Measurements from ENCODE around the gene RASD2. TPM values are rescaled to one million over a fixed set of nuclear protein-coding genes. Genes with fewer than 3 reads are reported as not detected.

RASD2 gene
- total RNA-seq, 6 experiments from 2014 or later = not detected

- H3K9me3 Mint-ChIP-seq = no peaks in the 10 kb centered on the region
- H3K36me3 Mint-ChIP-seq (ENCODE audit: low read depth) = no peaks in the 10 kb centered on the region
These were observed 14.2 kb upstream of the RASD2 start for GRCh38 chr22:35526333-35526979.

DNA sequence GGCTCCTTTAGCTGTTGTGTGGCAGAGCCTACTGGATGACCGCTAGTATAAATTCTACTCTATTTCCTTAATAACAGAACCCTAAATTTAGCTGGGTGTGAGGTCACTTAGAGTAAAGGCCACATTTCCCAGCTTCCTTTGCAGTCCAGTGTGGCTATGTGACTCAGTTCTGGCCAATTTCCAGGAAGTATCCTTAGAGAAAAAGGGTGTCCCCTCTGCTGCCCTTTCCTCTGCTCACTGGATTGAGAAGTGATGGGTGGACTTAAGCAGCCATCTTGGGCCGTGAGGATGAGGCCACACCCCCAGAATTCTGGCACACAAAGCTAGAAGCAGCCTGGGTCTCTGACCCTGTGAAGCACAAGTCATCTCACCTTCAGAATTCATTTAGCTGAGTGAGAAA is 11.7 kb upstream of the RASD2 start:
- TF ChIP-seq CTCF (IDR thresholded peaks at IDR 0.05) = no peak
- H3K27me3 Mint-ChIP-seq (ENCODE audit: insufficient read depth) = peaks cover 19% of the 10 kb centered on the region
- no peak overlapping the region for H3K27ac Mint-ChIP-seq
- no peaks in the 10 kb centered on the region for H3K9me3 Mint-ChIP-seq
- DNase-seq = no peak
- no peak overlapping the region for H3K4me3 Mint-ChIP-seq
- H3K36me3 Mint-ChIP-seq (ENCODE audit: low read depth) = no peaks in the 10 kb centered on the region
- H3K4me1 Mint-ChIP-seq (ENCODE audit: low read depth) = no peaks in the 10 kb centered on the region

More at GRCh38 chr22:35526333-35526979, 14.2 kb upstream of the RASD2 start:
- Mint-ChIP-seq H3K4me1 (ENCODE audit: low read depth) (peaks cover 8% of the 10 kb centered on the region; the same call in 1 of the 2 replicates), H3K4me3 (no peak overlapping the region), H3K27me3 (ENCODE audit: insufficient read depth) (peaks cover 25% of the 10 kb centered on the region), H3K27ac (no peak overlapping the region)
- no peak for DNase-seq
- TF ChIP-seq CTCF (IDR thresholded peaks at IDR 0.05) = no peak

GRCh38 chr22:35530700-35531099 is 9.9 kb upstream of the RASD2 start:
- no peaks in the 10 kb centered on the region for H3K36me3 Mint-ChIP-seq (ENCODE audit: low read depth)
- DNase-seq = no peak
- H3K4me3 Mint-ChIP-seq = no peak overlapping the region

DNA sequence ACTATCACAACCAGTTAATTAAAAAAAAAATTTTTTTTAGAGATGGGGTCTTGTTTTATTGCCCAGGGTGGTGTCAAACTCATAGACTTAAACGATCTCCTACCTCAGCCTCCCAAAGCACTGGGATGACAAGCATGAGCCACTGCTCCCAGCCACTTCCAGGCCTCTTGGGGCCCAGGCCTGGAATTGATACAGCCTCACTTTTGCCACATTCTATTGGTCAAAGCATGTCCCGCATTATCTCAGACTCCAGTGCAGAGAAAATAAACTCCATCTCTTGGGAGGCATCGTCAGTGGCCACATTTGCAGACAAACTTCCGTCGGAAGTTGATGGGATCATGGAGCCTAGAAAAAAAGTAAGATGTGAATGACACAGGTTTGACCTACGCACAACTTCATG is 9.4 kb upstream of the RASD2 start:
- no peak for TF ChIP-seq CTCF (IDR thresholded peaks at IDR 0.05)
- Mint-ChIP-seq H3K4me1 (ENCODE audit: low read depth) (no peaks in the 10 kb centered on the region), H3K4me3 (no peak overlapping the region), H3K9me3 (no peaks in the 10 kb centered on the region), H3K27me3 (ENCODE audit: insufficient read depth) (peaks cover 20% of the 10 kb centered on the region), H3K36me3 (ENCODE audit: low read depth) (no peaks in the 10 kb centered on the region), H3K27ac (no peak overlapping the region)
- DNase-seq = no peak

More at GRCh38 chr22:35530700-35531099, 9.9 kb upstream of the RASD2 start:
- no peak for TF ChIP-seq CTCF (IDR thresholded peaks at IDR 0.05)
- H3K9me3 Mint-ChIP-seq = no peaks in the 10 kb centered on the region
- peaks cover 22% of the 10 kb centered on the region for H3K27me3 Mint-ChIP-seq (ENCODE audit: insufficient read depth)
- no peaks in the 10 kb centered on the region for H3K4me1 Mint-ChIP-seq (ENCODE audit: low read depth)
- H3K27ac Mint-ChIP-seq = no peak overlapping the region

- H3K27ac Mint-ChIP-seq = no peak overlapping the region
- TF ChIP-seq CTCF (IDR thresholded peaks at IDR 0.05) = no peak
- H3K27me3 Mint-ChIP-seq (ENCODE audit: insufficient read depth) = peaks cover 15% of the 10 kb centered on the region
- no peaks in the 10 kb centered on the region for H3K9me3 Mint-ChIP-seq
- no peak for DNase-seq
- no peak overlapping the region for H3K4me3 Mint-ChIP-seq
- no peaks in the 10 kb centered on the region for H3K4me1 Mint-ChIP-seq (ENCODE audit: low read depth)
- H3K36me3 Mint-ChIP-seq (ENCODE audit: low read depth) = no peaks in the 10 kb centered on the region
These were observed 9.0 kb upstream of the RASD2 start for GRCh38 chr22:35531676-35532075.
